ENCODE measurements around the gene TRAPPC1.

The TRAPPC1 gene

DNA sequence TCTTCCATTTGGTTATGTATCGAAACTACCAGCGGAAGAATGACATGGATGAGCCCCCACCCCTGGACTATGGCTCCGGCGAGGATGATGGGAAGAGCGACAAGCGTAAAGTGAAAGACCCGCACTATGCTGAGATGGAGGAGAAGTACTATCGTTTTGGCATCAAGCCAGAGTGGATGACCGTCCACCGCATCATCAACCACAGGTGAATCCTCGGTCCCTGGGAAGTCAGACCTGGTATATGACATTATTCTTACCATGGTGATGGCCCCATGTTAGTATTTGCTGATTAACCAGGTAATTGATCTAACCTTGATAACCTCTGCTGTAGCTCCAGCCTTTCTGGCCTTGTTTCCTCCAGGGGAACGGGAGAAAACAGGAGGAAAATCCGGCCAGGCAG, 34.7 kb downstream of the TRAPPC1 start:
- no peak for DNase-seq

DNA sequence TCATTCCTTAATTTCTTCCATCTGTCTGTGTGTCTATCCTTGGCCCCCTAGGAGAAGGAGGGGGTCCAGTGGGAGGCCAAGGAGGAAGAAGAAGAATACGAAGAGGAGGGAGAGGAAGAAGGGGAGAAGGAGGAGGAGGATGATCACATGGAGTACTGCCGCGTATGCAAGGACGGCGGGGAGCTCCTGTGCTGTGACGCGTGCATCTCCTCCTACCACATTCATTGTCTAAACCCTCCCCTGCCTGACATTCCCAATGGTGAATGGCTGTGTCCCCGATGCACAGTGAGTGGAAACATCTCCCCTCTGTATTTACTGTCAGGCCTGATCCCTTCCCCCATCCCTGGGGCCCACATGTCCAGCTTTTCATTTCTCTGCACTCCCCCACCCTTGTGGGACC, 36.9 kb downstream of the TRAPPC1 start:
- no peak for DNase-seq

DNA sequence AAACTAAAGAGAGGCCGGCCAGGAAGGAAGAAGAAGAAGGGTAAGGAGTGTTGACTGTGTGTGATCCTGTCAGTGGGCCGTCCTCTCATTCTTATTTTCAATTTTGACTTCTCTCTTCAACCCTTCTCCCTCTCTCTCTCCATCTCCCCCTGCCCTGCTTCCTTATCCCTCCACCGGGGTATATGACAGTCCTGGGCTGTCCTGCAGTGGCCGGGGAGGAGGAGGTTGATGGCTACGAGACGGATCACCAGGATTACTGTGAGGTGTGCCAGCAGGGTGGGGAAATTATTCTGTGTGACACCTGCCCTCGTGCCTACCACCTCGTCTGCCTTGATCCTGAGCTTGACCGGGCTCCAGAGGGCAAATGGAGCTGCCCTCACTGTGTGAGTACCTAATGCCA, 37.5 kb downstream of the TRAPPC1 start:
- DNase-seq = no peak

DNA sequence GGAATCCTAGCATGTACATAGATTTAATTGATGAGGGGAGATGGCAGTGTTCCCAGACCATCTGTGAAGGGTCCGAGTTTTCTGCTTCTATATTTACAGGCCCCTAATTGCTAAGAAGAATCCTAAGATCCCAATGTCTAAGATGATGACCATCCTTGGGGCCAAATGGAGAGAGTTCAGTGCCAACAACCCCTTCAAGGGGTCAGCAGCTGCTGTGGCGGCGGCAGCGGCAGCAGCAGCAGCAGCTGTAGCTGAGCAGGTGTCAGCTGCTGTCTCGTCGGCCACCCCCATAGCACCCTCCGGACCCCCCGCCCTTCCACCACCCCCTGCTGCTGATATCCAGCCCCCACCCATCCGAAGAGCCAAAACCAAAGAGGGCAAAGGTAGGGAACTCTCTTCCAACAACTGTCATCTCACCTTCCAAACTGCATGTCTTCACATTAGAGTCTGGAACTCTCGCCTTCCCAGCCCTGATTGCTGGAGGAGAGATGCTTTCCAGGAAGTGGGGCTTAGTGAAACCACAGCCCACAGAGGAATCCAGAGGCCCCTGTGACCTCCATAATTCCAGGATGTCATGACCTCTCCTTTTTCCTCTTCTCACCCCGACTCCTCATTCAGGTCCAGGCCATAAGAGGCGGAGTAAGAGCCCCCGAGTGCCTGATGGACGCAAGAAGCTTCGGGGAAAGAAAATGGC, 38.4 kb downstream of the TRAPPC1 start:
- DNase-seq = no peak

- peak; percentile 58 for DNase-seq
These were observed 42.4 kb downstream of the TRAPPC1 start for GRCh38 chr17:7889166-7889955.

DNA sequence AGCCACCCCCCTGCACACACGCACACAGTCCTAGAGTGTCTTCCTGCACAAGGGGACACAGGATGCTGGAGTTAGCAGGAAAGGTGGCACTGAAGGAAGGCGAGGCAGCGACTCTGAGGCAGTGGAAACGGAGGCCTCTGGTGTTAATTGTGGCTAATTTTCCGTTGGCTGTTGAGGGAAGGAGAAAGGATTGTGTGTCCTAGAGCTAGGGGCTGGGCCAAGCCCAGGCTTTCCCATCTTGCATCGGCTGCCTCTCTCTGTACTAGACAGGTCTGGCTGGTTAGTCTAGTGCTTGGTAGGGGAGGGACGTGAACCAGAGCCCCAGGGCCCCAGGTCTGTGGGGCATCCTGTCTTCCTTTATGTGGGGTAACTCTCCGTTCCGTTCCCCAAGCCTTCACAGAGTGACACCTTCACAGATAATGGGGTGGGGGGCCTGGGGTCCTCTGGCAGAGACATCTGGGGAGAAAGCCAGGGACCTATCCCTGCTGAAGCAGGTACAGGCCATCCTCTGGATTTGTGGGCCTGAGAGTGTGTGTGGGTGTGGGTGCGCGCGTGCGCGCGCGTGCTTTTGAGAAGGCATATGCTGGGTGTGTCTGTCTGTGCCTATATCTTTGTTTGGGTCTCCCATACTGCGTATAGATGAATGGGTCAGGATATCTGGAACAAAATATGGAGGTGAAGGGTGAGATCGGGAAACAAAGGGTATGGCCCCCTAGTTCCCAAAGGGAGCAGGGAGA, 43.4 kb downstream of the TRAPPC1 start, which contains the start of gene CHD3:
CHD3 (plus strand) TSS at position 606 of the 737 bp plus-strand sequence. CDS start 212 bp downstream, outside the sequence.
- DNase-seq = peak; percentile 59

DNA sequence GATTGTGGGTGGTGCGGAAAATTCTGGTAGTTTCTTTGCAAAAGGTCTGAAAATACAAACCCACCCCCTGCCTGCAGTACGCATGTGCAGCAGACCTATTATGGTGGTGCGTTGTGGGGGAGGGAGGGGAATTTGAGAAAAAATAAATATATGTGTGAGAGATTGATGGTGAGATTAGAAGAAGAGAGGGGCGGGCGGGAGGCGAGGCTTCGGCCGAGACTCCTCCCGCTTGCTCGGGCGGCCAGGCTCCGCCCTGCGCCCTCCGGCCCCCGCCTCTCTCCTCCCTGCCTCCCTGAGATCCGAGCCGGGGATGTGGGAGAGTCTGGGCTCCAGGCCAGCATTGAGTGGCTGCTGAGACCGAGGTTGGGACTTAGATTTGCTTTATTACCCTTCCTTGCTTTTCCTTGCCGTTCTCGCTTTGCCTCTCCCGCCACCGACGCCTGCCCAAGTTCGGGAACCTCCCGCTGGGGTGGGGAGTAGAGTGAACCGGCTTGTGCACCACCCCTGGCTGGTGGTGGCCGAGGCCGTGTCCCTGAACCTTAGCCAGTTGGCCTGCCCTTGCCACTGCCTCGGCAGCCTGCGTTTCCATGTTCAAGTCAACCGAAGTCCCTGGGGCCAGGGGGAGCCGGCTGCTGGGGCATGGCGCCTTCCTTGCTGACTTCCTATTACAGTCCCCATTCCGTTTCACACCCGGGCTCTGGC, 44.1 kb downstream of the TRAPPC1 start:
- peak; percentile 91 for DNase-seq

DNA sequence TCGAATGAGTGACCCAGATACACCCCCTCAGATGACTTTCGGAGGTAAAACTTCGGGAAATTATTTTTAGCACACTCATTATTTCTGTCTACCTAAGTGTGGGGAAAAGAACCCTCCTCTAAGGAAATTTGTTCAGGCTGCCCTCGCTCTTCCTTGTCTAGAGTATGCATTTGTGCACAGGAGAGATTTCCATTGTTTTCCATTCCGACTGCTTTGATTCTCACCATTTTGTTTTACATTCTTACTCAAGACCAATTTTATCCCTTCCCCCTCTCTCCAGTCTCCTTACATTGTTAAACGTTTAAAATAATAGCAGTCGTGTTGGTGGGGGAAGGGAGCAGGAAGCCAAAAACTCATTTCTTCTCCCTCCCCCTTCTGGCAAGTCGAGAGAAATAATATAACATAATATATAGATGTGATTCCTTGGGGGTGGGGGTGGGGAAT, 44.7 kb downstream of the TRAPPC1 start:
- no peak for DNase-seq

DNA sequence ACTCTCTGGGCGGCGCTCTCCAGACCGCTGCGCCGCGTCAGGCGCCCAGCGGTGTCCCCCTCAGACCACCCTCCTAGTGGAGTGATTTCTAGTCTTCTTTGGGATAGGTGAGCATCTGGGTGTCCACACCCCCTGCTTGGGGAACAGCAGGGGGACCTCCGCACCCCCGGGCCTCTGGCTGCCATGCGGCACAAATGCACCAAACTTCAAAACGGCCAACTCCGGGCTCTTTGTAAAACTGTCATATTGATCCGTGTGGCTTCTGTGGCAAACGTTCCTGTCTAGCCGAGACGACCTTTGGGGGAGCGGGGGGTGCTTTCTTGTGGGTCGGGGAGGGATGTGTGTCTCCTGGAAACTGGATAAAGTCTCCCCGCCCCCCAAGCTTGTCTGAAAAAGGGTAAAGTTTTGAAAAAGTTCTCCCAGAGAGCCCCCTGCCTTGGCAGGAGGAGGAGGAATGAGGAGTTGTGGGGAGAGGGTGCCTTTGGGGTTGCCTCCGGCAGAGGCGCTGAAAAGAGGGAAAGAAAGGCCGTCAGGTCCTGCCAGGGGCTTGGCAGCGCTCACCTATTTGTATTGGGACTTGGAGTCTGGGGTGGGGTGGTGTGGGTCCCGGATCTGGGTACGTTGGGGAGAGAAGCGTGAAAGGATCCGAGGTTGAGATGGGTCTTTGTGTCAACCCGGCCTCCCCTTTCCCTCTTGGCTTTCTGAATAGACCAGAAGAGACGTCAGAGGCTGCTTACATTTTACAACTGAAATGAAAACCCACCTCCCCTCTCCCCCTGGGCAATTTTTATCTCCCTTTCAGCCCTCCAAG, 45.3 kb downstream of the TRAPPC1 start:
- DNase-seq = peak; percentile 50

DNA sequence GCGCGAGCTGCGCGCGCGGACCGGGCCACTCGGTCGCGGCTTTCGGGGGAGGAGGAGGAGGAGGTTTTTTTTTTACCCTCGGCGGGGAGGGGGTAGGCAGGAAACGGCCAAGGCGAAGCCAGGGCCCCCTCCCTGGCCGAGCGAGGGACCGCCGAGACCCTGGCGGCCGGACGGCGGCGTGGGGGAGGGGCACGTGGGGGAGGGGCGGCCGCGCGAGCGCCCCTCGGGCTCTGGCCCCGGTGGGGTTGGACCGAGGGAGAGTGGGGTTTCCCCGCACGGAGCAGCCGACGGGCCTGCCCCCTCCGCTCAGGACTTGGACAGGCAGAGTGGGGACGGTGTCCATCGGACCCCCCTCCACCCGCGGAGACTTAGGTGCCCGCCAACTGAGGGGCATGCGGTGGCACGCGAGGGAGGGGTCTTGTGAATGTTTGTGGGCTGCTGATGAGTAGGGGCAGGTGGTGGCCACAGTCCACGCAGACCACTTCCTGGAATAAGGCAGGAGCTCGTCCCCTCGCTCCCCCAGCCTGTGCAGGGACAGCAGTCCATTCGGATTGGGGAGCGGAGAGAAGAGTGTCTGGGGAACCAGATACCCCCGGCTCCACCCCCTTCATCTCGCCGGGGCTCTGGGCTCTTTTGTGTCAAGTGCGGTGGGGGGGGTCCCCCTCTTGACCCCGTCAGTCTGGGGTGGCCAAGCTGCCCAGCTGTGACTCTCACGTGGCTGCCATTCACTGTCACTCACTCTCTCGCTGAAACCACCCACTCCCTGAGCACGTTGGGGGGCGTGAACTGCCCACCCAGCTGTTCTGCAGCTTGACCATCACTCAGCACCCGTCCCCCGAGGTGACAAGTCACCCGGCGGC, 46.1 kb downstream of the TRAPPC1 start:
- peak; percentile 42 for DNase-seq

GRCh38 chr17:7884581-7885366, 47.0 kb downstream of the TRAPPC1 start:
- DNase-seq = peak; percentile 14

DNA sequence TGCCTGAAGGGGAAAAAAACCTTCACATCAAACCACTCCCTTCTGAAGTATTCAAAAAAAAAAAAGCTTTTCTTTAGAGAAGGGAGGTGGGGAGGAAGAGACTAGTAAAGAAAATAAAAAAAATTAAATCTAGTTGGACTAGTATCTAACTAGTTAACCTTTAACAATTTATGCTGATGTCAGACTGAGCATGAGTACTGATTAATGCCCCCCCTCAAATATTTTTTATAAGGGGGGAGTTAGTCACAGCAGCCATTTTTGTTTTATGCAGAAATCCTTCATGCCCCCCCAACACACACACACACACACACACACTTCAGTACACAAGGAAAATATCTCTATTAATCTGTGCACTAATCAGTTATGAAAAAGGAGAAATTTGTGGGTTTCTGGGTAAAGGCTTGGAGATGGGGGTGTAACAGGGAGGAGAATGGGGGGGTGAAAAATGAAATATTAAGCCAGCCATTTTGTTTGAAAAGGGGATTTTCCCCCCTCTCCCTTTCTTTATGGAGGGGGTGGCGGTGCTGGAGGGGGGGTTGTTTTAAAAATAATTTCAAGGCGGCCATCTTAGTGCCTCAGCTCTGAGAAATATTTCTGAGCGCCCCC, 47.9 kb downstream of the TRAPPC1 start:
- peak; percentile 42 for DNase-seq

GRCh38 chr17:7882629-7883028, 49.1 kb downstream of the TRAPPC1 start:
- no peak for DNase-seq

GRCh38 chr17:7882068-7882467, 49.7 kb downstream of the TRAPPC1 start:
- no peak for DNase-seq

GRCh38 chr17:7881276-7882054, 50.3 kb downstream of the TRAPPC1 start:
- no peak for DNase-seq

Measured in stimulated activated CD4-positive, alpha-beta T cell treated with anti-CD3 and anti-CD28 coated beads, Interleukin-1b, Interleukin-23, amount 100 ng/mL, for 48 hours (primary cell).